ENCODE results near the gene LGR6.
"Not testable (repeated sequence)": the region's sequence is repeated elsewhere in the genome, so short reads cannot be mapped to it uniquely, and the experiment has no call there.

LGR6 gene

GRCh38 chr1:202193614-202194327, at the start of gene LGR6:
Gene LGR6, plus strand, starts transcription at chr1:202193799. Its CDS starts 191 bp downstream, at chr1:202193990.
- DNase-seq (ENCODE audit: low spot score), result no peak

GRCh38 chr1:202144402-202145067, 49.1 kb upstream of the LGR6 start, which contains the start of gene ARL8A:
Gene ARL8A, minus strand, starts transcription at chr1:202144737. Its CDS starts 165 bp downstream, at chr1:202144572.
- peak; percentile 90 for DNase-seq (ENCODE audit: low spot score)

- no peak for DNase-seq (ENCODE audit: low spot score)
Measured at GRCh38 chr1:202145068-202145743, 48.4 kb upstream of the LGR6 start.

- not testable (repeated sequence) for DNase-seq (ENCODE audit: low spot score)
Measured at GRCh38 chr1:202145744-202146140, 47.9 kb upstream of the LGR6 start.

GRCh38 chr1:202146279-202146678, 47.3 kb upstream of the LGR6 start:
- DNase-seq (ENCODE audit: low spot score), result no peak

GRCh38 chr1:202146993-202147392, 46.6 kb upstream of the LGR6 start:
- DNase-seq (ENCODE audit: low spot score), result no peak

- DNase-seq (ENCODE audit: low spot score), result no peak
Measured at GRCh38 chr1:202148391-202148790, 45.2 kb upstream of the LGR6 start.

- DNase-seq (ENCODE audit: low spot score), result peak; percentile 57
Measured at GRCh38 chr1:202149566-202149965, 44.0 kb upstream of the LGR6 start.

- no peak for DNase-seq (ENCODE audit: low spot score)
Measured at GRCh38 chr1:202150187-202150586, 43.4 kb upstream of the LGR6 start.

- DNase-seq (ENCODE audit: low spot score), result no peak
Measured at GRCh38 chr1:202150602-202151001, 43.0 kb upstream of the LGR6 start.

GRCh38 chr1:202151045-202151444, 42.6 kb upstream of the LGR6 start:
- DNase-seq (ENCODE audit: low spot score), result no peak

- DNase-seq (ENCODE audit: low spot score), result no peak
Measured at GRCh38 chr1:202152399-202152798, 41.2 kb upstream of the LGR6 start.

- DNase-seq (ENCODE audit: low spot score), result no peak
Measured at GRCh38 chr1:202153284-202153683, 40.3 kb upstream of the LGR6 start.

- no peak for DNase-seq (ENCODE audit: low spot score)
Measured at GRCh38 chr1:202154148-202154765, 39.3 kb upstream of the LGR6 start.

- DNase-seq (ENCODE audit: low spot score), result peak; percentile 60
Measured at GRCh38 chr1:202154766-202155477, 38.7 kb upstream of the LGR6 start.

- no peak for DNase-seq (ENCODE audit: low spot score)
Measured at GRCh38 chr1:202155478-202156021, 38.0 kb upstream of the LGR6 start.

- no peak for DNase-seq (ENCODE audit: low spot score)
Measured at GRCh38 chr1:202156590-202156989, 37.0 kb upstream of the LGR6 start.

GRCh38 chr1:202157945-202158344, 35.7 kb upstream of the LGR6 start:
- DNase-seq (ENCODE audit: low spot score), result no peak

- no peak for DNase-seq (ENCODE audit: low spot score)
Measured at GRCh38 chr1:202158810-202159533, 34.6 kb upstream of the LGR6 start.

- DNase-seq (ENCODE audit: low spot score), result no peak
Measured at GRCh38 chr1:202159534-202160371, 33.8 kb upstream of the LGR6 start.
